GM12874 (cell line): ENCODE data around the gene C16orf82.

ENCODE experiments used
- TF ChIP-seq, protein P1 (sequence below): IDR thresholded peaks from 2 replicates; pipeline ENCODE4 v1.5.1; 2011; ENCODE audit warnings: low read depth, mild to moderate bottlenecking, control low read depth, low read length, moderate library complexity; ENCODE audit not compliant: insufficient read depth

C16orf82 gene

DNA sequence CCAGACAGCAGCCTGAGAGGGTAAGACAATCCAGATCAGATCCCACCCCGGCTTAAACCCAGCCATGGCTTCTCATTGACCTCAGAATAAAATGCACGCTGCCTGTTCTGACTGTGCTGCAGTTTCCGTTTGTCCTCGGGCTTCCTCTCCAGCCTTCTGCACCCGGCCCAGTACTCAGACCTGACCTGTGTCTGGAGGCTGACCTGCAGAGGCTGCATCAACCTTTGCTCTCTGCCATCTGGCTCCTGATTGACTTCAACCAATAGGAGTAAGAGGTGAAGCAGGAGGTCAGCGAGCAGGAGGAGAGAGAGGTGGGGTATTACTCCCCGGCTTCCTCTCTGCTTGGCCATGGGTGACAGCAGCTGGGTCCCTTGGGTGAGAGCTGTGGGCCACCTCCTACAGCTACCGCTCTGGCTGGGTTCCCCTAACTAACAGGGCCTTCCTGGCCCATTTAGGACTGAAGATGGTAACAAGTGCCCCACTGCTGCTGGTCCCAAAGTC, 46.7 kb downstream of the C16orf82 start:
- TF ChIP-seq, protein P1, sequence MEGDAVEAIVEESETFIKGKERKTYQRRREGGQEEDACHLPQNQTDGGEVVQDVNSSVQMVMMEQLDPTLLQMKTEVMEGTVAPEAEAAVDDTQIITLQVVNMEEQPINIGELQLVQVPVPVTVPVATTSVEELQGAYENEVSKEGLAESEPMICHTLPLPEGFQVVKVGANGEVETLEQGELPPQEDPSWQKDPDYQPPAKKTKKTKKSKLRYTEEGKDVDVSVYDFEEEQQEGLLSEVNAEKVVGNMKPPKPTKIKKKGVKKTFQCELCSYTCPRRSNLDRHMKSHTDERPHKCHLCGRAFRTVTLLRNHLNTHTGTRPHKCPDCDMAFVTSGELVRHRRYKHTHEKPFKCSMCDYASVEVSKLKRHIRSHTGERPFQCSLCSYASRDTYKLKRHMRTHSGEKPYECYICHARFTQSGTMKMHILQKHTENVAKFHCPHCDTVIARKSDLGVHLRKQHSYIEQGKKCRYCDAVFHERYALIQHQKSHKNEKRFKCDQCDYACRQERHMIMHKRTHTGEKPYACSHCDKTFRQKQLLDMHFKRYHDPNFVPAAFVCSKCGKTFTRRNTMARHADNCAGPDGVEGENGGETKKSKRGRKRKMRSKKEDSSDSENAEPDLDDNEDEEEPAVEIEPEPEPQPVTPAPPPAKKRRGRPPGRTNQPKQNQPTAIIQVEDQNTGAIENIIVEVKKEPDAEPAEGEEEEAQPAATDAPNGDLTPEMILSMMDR: no peak

GRCh38 chr16:27114006-27114405, 47.3 kb downstream of the C16orf82 start:
- TF ChIP-seq, protein P1: no peak

DNA sequence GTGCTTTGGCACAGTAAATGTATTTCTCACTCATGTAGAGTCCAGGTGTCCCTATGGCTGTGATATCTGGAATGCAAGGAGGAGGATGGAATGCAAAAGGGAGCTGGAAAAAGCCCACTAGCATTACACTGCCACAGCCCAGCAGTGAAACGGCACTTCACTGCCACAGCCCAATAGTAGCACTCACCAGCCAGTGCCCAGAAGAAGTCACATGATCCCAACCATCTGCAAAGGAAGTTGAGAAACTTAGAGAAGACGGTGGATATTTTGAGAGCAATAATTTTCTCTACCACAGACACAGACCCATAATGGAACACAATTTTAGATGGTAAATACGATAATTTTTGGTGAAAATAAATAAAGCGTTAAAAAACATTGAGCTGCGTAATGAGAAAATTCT, 51.8 kb downstream of the C16orf82 start:
- TF ChIP-seq, protein P1: no peak
